Fibroblast of the aortic adventitia (primary cell): ENCODE results near the gene PVALEF. TPM values are rescaled to one million over a fixed set of nuclear protein-coding genes. Genes with fewer than 3 reads are reported as not detected.

Experiments used
- DNase-seq: peaks from one replicate; pipeline ENCODE4 v3.0.0-alpha.2; 2010; ENCODE audit warnings: low read depth
- H3K4me3 ChIP-seq: 2 replicates; pipeline ENCODE4 v1.5.1; 2011; ENCODE audit warnings: low read depth, mild to moderate bottlenecking, control low read depth, low read length, moderate library complexity
- total RNA-seq: library from RNA; depleted of rRNA; stranded (reverse); fragments of >200 nt; gene quantifications from 2 replicates; pipeline ENCODE4 v1.2.3, GENCODE V29; 2012; ENCODE audit warnings: low replicate concordance
- TF ChIP-seq, protein P1 (sequence below): IDR thresholded peaks from 2 replicates; pipeline ENCODE4 v1.5.1; 2011; ENCODE audit warnings: mild to moderate bottlenecking, low read length, control low read depth, inconsistent platforms; ENCODE audit not compliant: insufficient read depth

The PVALEF gene
- total RNA-seq, 1 donor, result not detected

DNA sequence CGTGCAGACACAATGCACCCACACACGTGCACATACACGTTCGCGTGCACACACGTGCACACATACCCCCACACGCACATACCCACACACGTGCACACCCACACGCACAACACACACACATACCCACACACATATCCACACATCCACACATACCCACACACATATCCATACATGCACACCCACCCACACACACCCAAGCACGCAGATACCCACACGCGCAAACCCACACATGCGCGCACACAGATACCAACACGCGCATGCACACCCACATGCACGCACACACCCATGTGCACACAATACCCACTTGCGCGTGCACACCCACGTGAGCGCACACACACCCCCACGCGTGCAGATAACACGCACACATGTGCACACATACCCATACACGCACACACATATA, 26.8 kb upstream of the PVALEF start:
- TF ChIP-seq, protein P1, sequence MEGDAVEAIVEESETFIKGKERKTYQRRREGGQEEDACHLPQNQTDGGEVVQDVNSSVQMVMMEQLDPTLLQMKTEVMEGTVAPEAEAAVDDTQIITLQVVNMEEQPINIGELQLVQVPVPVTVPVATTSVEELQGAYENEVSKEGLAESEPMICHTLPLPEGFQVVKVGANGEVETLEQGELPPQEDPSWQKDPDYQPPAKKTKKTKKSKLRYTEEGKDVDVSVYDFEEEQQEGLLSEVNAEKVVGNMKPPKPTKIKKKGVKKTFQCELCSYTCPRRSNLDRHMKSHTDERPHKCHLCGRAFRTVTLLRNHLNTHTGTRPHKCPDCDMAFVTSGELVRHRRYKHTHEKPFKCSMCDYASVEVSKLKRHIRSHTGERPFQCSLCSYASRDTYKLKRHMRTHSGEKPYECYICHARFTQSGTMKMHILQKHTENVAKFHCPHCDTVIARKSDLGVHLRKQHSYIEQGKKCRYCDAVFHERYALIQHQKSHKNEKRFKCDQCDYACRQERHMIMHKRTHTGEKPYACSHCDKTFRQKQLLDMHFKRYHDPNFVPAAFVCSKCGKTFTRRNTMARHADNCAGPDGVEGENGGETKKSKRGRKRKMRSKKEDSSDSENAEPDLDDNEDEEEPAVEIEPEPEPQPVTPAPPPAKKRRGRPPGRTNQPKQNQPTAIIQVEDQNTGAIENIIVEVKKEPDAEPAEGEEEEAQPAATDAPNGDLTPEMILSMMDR, result no peak
- no peak overlapping the region for H3K4me3 ChIP-seq
- DNase-seq, result no peak

DNA sequence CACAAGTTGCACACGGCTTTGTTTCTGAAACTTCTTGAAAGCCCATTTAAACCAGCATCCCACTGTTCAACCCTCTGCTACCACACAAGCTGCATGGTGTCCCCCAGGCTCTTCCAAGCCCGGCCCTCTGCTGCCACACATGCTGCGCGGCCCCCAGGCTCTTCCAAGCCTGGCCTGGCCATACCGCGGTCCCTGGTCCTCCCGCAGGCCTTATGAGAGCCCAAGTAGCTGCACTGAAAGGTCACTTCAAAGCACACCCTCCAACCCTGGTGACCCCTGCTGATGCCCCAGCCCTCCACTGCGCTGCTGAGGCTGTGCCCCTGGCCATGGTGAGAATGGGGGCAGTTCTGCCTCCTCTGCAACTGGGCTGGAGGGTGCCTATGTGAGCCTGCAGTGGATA, 25.9 kb upstream of the PVALEF start:
- no peak for DNase-seq
- no peak overlapping the region for H3K4me3 ChIP-seq
- TF ChIP-seq, protein P1, result no peak

GRCh38 chr17:81140018-81140417, 25.3 kb upstream of the PVALEF start:
- no peak for DNase-seq
- H3K4me3 ChIP-seq, result no peak overlapping the region
- TF ChIP-seq, protein P1, result no peak

- H3K4me3 ChIP-seq, result no peak overlapping the region
- TF ChIP-seq, protein P1, result no peak
- no peak for DNase-seq
Measured at GRCh38 chr17:81140695-81141094, 24.6 kb upstream of the PVALEF start.

DNA sequence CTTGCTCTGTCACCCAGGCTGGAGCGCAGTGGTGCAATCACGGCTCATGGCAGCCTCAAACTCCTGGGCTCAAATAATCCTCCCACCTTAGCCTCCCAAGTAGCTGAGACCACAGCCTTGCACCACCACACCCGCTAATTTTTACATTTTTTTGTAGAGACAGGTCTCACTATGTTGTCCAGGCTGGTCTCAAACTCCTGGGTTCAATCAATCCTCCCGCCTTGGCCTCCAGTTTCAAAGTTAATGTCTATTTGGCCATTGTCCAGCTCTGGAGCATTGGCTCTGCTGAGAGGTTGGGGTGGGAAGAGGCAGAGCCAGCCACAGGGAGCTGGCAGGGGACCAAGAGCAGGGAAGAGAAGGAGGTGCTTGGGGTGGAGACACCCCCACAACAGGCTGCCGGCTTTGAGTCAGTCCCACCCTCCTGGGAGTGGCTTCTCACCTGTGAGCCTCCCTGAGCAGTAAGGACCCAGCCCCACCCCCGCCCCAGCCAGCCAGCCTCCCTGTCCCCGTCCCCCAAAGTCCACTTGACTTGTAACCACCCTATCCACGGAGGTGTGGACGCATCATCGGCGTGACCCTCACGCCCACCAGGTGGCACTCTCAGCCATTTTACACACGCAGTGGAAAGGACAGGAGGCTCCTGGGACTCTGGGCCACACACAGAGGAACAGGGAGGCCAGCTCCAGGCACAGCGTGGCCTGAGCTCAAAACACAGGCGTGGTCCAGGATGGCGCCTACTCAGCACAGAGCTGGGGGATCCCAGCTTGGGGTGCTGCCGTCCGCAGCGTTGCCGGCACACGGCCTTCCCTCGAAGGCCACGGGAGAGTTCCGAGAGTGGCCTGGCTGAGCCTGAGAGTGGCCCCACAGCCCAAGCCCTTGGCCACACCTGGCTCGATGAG, 22.8 kb upstream of the PVALEF start:
- no peak overlapping the region for H3K4me3 ChIP-seq
- DNase-seq, result peak; percentile 79
- TF ChIP-seq, protein P1, result peak; percentile 74

DNA sequence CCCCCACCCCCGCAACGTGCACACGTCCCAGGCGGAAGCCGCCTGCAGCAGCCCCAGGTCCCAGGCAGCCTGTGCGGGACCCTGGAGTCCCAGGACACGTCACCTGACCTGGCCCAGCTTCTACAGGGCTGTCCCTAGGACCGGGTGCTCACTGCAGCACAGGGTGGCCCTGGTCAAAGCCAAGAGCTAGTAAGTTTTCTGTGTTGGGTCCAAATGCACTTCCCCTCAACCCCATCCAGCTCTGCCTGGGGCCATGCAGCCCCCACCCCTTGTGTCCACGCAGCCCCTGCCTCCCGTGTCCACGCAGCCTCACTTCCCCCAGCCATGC, 22.1 kb upstream of the PVALEF start:
- H3K4me3 ChIP-seq, result no peak overlapping the region
- TF ChIP-seq, protein P1, result no peak
- no peak for DNase-seq
